Effector memory CD4-positive, alpha-beta T cell (primary cell): Measurements from ENCODE around the gene ATRNL1.

Experiments
- DNase-seq, 3 donors: peaks; one replicate each; pipeline ENCODE4 v3.0.0-alpha.2; 2020
- H3K27ac ChIP-seq: 2 replicates; pipeline ENCODE4 v1.7.0; 2013; ENCODE audit warnings: mild to moderate bottlenecking, low read length, moderate library complexity; ENCODE audit not compliant: insufficient read depth, poor library complexity, severe bottlenecking
- H3K27me3 ChIP-seq: replicated peaks from 2 replicates; pipeline ENCODE4 v1.7.0; 2013; ENCODE audit warnings: mild to moderate bottlenecking, low read length; ENCODE audit not compliant: insufficient read depth, control insufficient read depth, poor library complexity, severe bottlenecking
- H3K36me3 ChIP-seq: 2 replicates; pipeline ENCODE4 v1.7.0; 2013; ENCODE audit warnings: mild to moderate bottlenecking, low read length, moderate library complexity; ENCODE audit not compliant: control insufficient read depth, insufficient read depth
- H3K4me1 ChIP-seq: 2 replicates; pipeline ENCODE4 v1.7.0; 2013; ENCODE audit warnings: low read length, mild to moderate bottlenecking; ENCODE audit not compliant: control insufficient read depth, insufficient read depth, poor library complexity, severe bottlenecking
- H3K4me3 ChIP-seq: 2 replicates; pipeline ENCODE4 v1.7.0; 2013; ENCODE audit warnings: low read length, low read depth, mild to moderate bottlenecking; ENCODE audit not compliant: insufficient read depth, poor library complexity, severe bottlenecking
- H3K9me3 ChIP-seq: 2 replicates; pipeline ENCODE4 v1.7.0; 2013; ENCODE audit warnings: mild to moderate bottlenecking, low read length, moderate library complexity; ENCODE audit not compliant: control insufficient read depth

The ATRNL1 gene

GRCh38 chr10:115628616-115629015 is 535.5 kb downstream of the ATRNL1 start:
- no peak overlapping the region for H3K27ac ChIP-seq
- no peaks in the 10 kb centered on the region for H3K36me3 ChIP-seq
- no peak overlapping the region for H3K4me3 ChIP-seq
- H3K4me1 ChIP-seq: no peaks in the 10 kb centered on the region
- DNase-seq: no peak
- no peaks in the 10 kb centered on the region for H3K9me3 ChIP-seq
- no peaks in the 10 kb centered on the region for H3K27me3 ChIP-seq

- no peak overlapping the region for H3K27ac ChIP-seq
Observed at GRCh38 chr10:115638246-115638645, 545.1 kb downstream of the ATRNL1 start.

GRCh38 chr10:115649217-115649616 is 556.1 kb downstream of the ATRNL1 start:
- Histone ChIP-seq H3K27ac (no peak overlapping the region), H3K4me1 (no peaks in the 10 kb centered on the region), H3K4me3 (no peak overlapping the region), H3K27me3 (no peaks in the 10 kb centered on the region), H3K36me3 (no peaks in the 10 kb centered on the region), H3K9me3 (no peaks in the 10 kb centered on the region)
- no peak for DNase-seq

More at GRCh38 chr10:115638246-115638645, 545.1 kb downstream of the ATRNL1 start:
- no peak overlapping the region for H3K4me3 ChIP-seq
- no peaks in the 10 kb centered on the region for H3K9me3 ChIP-seq
- H3K36me3 ChIP-seq: no peaks in the 10 kb centered on the region
- H3K4me1 ChIP-seq: no peaks in the 10 kb centered on the region
- H3K27me3 ChIP-seq: no peaks in the 10 kb centered on the region
- DNase-seq: no peak

- H3K27ac ChIP-seq: no peak overlapping the region
- H3K9me3 ChIP-seq: no peaks in the 10 kb centered on the region
- H3K27me3 ChIP-seq: no peaks in the 10 kb centered on the region
- no peaks in the 10 kb centered on the region for H3K36me3 ChIP-seq
- DNase-seq: no peak
- no peaks in the 10 kb centered on the region for H3K4me1 ChIP-seq
- H3K4me3 ChIP-seq: no peak overlapping the region
Observed at GRCh38 chr10:115653473-115653872, 560.3 kb downstream of the ATRNL1 start.

- H3K27me3 ChIP-seq: no peaks in the 10 kb centered on the region
- H3K9me3 ChIP-seq: no peaks in the 10 kb centered on the region
- H3K4me3 ChIP-seq: no peak overlapping the region
- DNase-seq: no peak
- no peaks in the 10 kb centered on the region for H3K36me3 ChIP-seq
- H3K27ac ChIP-seq: no peak overlapping the region
- no peaks in the 10 kb centered on the region for H3K4me1 ChIP-seq
Observed at GRCh38 chr10:115654961-115655360, 561.8 kb downstream of the ATRNL1 start.

GRCh38 chr10:115657161-115657860 is 564.1 kb downstream of the ATRNL1 start:
- DNase-seq: no peak
- H3K27me3 ChIP-seq: no peaks in the 10 kb centered on the region
- no peaks in the 10 kb centered on the region for H3K9me3 ChIP-seq
- H3K4me3 ChIP-seq: no peak overlapping the region
- H3K4me1 ChIP-seq: no peaks in the 10 kb centered on the region
- H3K27ac ChIP-seq: no peak overlapping the region
- no peaks in the 10 kb centered on the region for H3K36me3 ChIP-seq

GRCh38 chr10:115659616-115660015 is 566.5 kb downstream of the ATRNL1 start:
- Histone ChIP-seq H3K4me1 (no peaks in the 10 kb centered on the region), H3K9me3 (no peaks in the 10 kb centered on the region), H3K27me3 (no peaks in the 10 kb centered on the region), H3K36me3 (no peaks in the 10 kb centered on the region), H3K27ac (no peak overlapping the region), H3K4me3 (no peak overlapping the region)
- no peak for DNase-seq

- no peaks in the 10 kb centered on the region for H3K4me1 ChIP-seq
- H3K4me3 ChIP-seq: no peak overlapping the region
- no peaks in the 10 kb centered on the region for H3K27me3 ChIP-seq
- no peaks in the 10 kb centered on the region for H3K36me3 ChIP-seq
- H3K27ac ChIP-seq: no peak overlapping the region
- DNase-seq: no peak
- no peaks in the 10 kb centered on the region for H3K9me3 ChIP-seq
Observed at GRCh38 chr10:115660391-115660790, 567.2 kb downstream of the ATRNL1 start.

- Histone ChIP-seq H3K27ac (no peak overlapping the region), H3K4me3 (no peak overlapping the region), H3K9me3 (no peaks in the 10 kb centered on the region), H3K36me3 (no peaks in the 10 kb centered on the region), H3K27me3 (no peaks in the 10 kb centered on the region), H3K4me1 (no peaks in the 10 kb centered on the region)
- no peak for DNase-seq
Observed at GRCh38 chr10:115662422-115662821, 569.3 kb downstream of the ATRNL1 start.

GRCh38 chr10:115665549-115665948 is 572.4 kb downstream of the ATRNL1 start:
- no peak for DNase-seq
- H3K4me1 ChIP-seq: no peaks in the 10 kb centered on the region
- H3K4me3 ChIP-seq: no peak overlapping the region
- no peaks in the 10 kb centered on the region for H3K27me3 ChIP-seq
- no peak overlapping the region for H3K27ac ChIP-seq
- H3K36me3 ChIP-seq: no peaks in the 10 kb centered on the region
- no peaks in the 10 kb centered on the region for H3K9me3 ChIP-seq
